Activated T-cell treated with anti-CD3 and anti-CD28 coated beads, Interleukin-2, amount 50 U/mL, for 72 hours (primary cell): ENCODE results near the gene ZDHHC18. TPM values are rescaled to one million over a fixed set of nuclear protein-coding genes. Genes with fewer than 3 reads are reported as not detected.

ENCODE experiments used
- ATAC-seq, 2 donors: fragments of 150-1000 bp; cut with Tn5 transposase; replicated peaks in 1 of 2; 2 replicates each; pipeline ENCODE4 v1.10.0; 2021; ENCODE audit warnings: moderate library complexity in 2 of 2, mild to moderate bottlenecking in 1 of 2
- DNase-seq, 2 donors: peaks; one replicate each; pipeline ENCODE4 v3.0.0; 2021 to 2022; ENCODE audit warnings: mixed read lengths in 1 of 2
- H3K27ac Mint-ChIP-seq: one replicate; pipeline ENCODE4 v1.8.0; 2022; ENCODE audit warnings: mild to moderate bottlenecking, moderate library complexity, mixed read lengths
- H3K27me3 Mint-ChIP-seq: one replicate; pipeline ENCODE4 v1.8.0; 2022; ENCODE audit warnings: low read depth, mixed read lengths
- H3K36me3 Mint-ChIP-seq, 2 donors: one replicate each; pipeline ENCODE4 v1.8.0; 2022; ENCODE audit warnings: mixed read lengths in 2 of 2, mild to moderate bottlenecking in 1 of 2; ENCODE audit not compliant: insufficient read depth in 2 of 2
- H3K4me1 Mint-ChIP-seq: one replicate; pipeline ENCODE4 v1.8.0; 2022; ENCODE audit warnings: low read depth, mixed read lengths
- H3K4me3 Mint-ChIP-seq, 2 donors: one replicate each; pipeline ENCODE4 v1.8.0; 2022; ENCODE audit warnings: mild to moderate bottlenecking in 2 of 2, mixed read lengths in 2 of 2, moderate library complexity in 2 of 2
- H3K9me3 Mint-ChIP-seq, 2 donors: one replicate each; pipeline ENCODE4 v1.8.0; 2022; ENCODE audit warnings: mixed read lengths in 2 of 2
- total RNA-seq, 2 donors: library from RNA; stranded (reverse); gene quantifications; one replicate each; pipeline ENCODE4 v1.2.3, GENCODE V29; 2022

The ZDHHC18 gene, protein sequence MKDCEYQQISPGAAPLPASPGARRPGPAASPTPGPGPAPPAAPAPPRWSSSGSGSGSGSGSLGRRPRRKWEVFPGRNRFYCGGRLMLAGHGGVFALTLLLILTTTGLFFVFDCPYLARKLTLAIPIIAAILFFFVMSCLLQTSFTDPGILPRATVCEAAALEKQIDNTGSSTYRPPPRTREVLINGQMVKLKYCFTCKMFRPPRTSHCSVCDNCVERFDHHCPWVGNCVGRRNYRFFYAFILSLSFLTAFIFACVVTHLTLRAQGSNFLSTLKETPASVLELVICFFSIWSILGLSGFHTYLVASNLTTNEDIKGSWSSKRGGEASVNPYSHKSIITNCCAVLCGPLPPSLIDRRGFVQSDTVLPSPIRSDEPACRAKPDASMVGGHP
- total RNA-seq = 10 to 100 TPM; 64.4 to 80.2 TPM

DNA sequence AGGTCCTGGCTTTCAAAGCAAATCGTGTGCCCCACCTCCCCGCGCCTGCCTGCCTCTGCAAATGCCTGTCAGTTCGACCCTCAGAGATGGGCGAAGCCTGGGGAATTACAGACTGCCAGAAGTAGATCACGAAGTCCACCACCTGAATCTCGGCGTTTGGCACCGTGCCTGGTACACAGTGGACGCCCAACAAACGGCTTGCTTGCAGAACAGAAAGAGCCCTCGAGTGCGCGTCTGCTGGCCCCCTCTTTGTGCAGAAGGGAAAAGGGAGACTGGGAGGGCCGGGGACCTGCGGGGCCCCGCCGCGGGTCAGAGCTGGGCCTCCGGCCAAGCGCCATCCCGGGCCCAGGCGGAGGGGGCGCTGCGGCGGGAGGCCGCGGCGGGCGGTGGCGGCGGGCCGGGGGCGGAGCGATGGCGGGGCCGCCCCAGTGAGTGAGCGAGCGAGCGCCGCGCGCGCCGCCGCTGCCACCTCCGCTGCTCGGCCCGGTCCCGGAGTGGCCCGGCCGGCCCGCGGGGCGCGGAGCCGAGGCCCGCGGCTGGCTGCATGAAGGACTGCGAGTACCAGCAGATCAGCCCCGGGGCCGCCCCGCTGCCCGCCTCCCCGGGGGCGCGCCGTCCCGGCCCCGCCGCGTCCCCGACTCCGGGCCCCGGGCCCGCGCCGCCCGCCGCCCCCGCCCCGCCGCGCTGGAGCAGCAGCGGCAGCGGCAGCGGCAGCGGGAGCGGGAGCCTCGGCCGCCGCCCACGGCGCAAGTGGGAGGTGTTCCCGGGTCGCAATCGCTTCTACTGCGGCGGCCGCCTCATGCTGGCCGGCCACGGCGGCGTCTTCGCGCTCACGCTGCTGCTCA lies at the start of gene ZDHHC18:
ZDHHC18 (plus strand) TSS at position 428 of the 845 bp plus-strand sequence; CDS start at position 545, 117 bp downstream.
- Mint-ChIP-seq H3K27ac (peak within 1 kb of the TSS; percentile 94), H3K4me3 (peak within 1 kb of the TSS; percentile 94 to 96), H3K36me3 (peaks cover 8 to 16% of the 10 kb centered on the region in 2 donors), H3K27me3 (no peaks in the 10 kb centered on the region), H3K4me1 (peaks cover 56% of the 10 kb centered on the region), H3K9me3 (no peaks in the 10 kb centered on the region)
- DNase-seq (peak; percentile 78 to 90), ATAC-seq (peak; percentile 88 to 93)

- no peak for ATAC-seq
- peaks cover 26% of the 10 kb centered on the region for H3K4me1 Mint-ChIP-seq
- H3K27ac Mint-ChIP-seq = no peak overlapping the region
- no peak overlapping the region for H3K4me3 Mint-ChIP-seq
- no peaks in the 10 kb centered on the region for H3K27me3 Mint-ChIP-seq
- H3K9me3 Mint-ChIP-seq = no peaks in the 10 kb centered on the region
- H3K36me3 Mint-ChIP-seq = peaks cover 13 to 45% of the 10 kb centered on the region in 2 donors
- DNase-seq = no peak
Observed at GRCh38 chr1:26779098-26779668, 47.3 kb upstream of the ZDHHC18 start.

- Mint-ChIP-seq H3K9me3 (no peaks in the 10 kb centered on the region), H3K36me3 (peaks cover 11 to 34% of the 10 kb centered on the region in 2 donors), H3K27me3 (no peaks in the 10 kb centered on the region), H3K4me3 (no peak overlapping the region), H3K4me1 (peaks cover 38% of the 10 kb centered on the region), H3K27ac (peak overlapping the region; percentile 33)
- no peak for DNase-seq
- peak; percentile 18 to 23 for ATAC-seq
Observed at GRCh38 chr1:26780344-26780957, 46.0 kb upstream of the ZDHHC18 start.

- Mint-ChIP-seq H3K4me1 (peaks cover 47% of the 10 kb centered on the region), H3K27ac (peak overlapping the region; percentile 24), H3K4me3 (no peak overlapping the region), H3K27me3 (no peaks in the 10 kb centered on the region), H3K9me3 (no peaks in the 10 kb centered on the region), H3K36me3 (peaks cover 11 to 29% of the 10 kb centered on the region in 2 donors)
- DNase-seq (no peak), ATAC-seq (peak in 1 of 2 donors; percentile 18)
Observed at GRCh38 chr1:26781206-26781825, 45.2 kb upstream of the ZDHHC18 start.

- H3K9me3 Mint-ChIP-seq = no peaks in the 10 kb centered on the region
- H3K4me3 Mint-ChIP-seq = no peak overlapping the region
- peak overlapping the region; percentile 14 for H3K27ac Mint-ChIP-seq
- H3K4me1 Mint-ChIP-seq = peaks cover 60% of the 10 kb centered on the region
- DNase-seq (no peak), ATAC-seq (no peak)
- H3K27me3 Mint-ChIP-seq = no peaks in the 10 kb centered on the region
- peaks cover 9 to 25% of the 10 kb centered on the region in 2 donors for H3K36me3 Mint-ChIP-seq
Observed at GRCh38 chr1:26782521-26783212, 43.8 kb upstream of the ZDHHC18 start.

DNA sequence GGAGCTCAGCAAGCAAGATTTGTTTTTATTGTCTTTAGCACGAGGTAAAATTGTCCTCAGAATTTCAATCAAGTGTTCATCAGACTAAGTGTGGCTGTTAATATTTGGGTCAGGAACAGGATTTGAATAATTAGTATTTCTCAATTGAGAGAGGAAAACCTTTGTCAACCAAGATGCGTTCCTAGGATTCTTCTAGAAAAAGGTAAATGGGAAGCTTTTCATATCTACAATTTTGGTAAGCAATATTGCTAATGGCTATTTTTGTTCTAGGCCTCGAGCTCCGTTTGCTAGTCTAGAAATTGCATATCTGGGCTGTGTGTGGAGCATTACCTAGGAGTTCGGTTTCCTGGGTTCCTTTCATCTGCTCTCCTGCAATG lies 42.9 kb upstream of the ZDHHC18 start:
- Mint-ChIP-seq H3K4me1 (peaks cover 65% of the 10 kb centered on the region), H3K4me3 (no peak overlapping the region), H3K27ac (peak overlapping the region; percentile 9), H3K9me3 (no peaks in the 10 kb centered on the region), H3K27me3 (no peaks in the 10 kb centered on the region), H3K36me3 (peaks cover 9 to 18% of the 10 kb centered on the region in 2 donors)
- DNase-seq = no peak
- ATAC-seq = no peak

DNA sequence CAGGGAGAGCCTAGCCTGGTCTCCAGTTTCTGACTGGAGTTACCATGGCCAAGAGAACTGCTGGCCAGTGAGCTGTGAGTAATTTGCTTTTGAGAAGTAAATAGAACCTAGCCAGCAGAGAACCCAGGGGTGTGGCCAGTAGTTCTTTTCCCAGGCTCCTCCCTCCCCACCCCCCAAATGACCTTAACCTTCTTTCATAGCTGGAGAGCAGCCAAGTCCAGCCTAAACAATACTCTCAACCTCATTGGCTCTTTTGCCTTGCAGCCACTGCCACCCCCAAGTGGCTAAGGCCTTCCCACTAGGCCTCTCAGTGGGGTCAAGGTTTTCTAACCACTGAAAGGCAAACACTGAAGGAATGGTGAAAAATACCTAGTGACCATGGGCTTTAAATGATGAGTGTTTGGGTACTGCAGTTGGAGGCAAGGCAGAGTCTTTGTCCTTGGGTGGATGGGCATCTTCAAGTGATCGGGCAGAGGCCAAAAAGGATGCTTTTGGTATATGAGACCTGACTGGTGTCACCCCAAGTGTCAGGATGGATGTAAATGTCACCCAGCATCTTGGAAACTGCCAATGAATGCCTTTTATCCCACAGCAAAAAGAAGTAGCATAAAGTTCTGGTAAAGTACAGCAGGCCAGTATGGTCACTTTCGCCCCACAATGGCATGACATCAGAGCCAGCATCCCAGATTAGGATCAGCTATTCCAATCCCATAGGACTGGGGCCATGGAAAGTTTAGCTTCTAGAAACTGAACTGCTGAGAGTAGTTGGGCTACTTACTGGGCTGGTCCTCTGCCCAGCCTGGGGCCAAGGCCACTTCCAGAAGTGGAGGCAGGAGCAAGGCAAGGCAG lies 42.2 kb upstream of the ZDHHC18 start:
- H3K27ac Mint-ChIP-seq = no peak overlapping the region
- H3K36me3 Mint-ChIP-seq = peaks cover 5 to 13% of the 10 kb centered on the region in 2 donors
- H3K4me3 Mint-ChIP-seq = no peak overlapping the region
- ATAC-seq (no peak), DNase-seq (no peak)
- H3K9me3 Mint-ChIP-seq = no peaks in the 10 kb centered on the region
- peaks cover 71% of the 10 kb centered on the region for H3K4me1 Mint-ChIP-seq
- no peaks in the 10 kb centered on the region for H3K27me3 Mint-ChIP-seq

GRCh38 chr1:26784886-26785285 lies 41.6 kb upstream of the ZDHHC18 start:
- peaks cover 71% of the 10 kb centered on the region for H3K4me1 Mint-ChIP-seq
- DNase-seq = no peak
- no peaks in the 10 kb centered on the region for H3K27me3 Mint-ChIP-seq
- H3K9me3 Mint-ChIP-seq = no peaks in the 10 kb centered on the region
- ATAC-seq = no peak
- H3K4me3 Mint-ChIP-seq = peak overlapping the region in 1 of 2 donors; percentile 57
- H3K36me3 Mint-ChIP-seq = peaks cover 3 to 9% of the 10 kb centered on the region in 2 donors
- H3K27ac Mint-ChIP-seq = peak overlapping the region; percentile 82

DNA sequence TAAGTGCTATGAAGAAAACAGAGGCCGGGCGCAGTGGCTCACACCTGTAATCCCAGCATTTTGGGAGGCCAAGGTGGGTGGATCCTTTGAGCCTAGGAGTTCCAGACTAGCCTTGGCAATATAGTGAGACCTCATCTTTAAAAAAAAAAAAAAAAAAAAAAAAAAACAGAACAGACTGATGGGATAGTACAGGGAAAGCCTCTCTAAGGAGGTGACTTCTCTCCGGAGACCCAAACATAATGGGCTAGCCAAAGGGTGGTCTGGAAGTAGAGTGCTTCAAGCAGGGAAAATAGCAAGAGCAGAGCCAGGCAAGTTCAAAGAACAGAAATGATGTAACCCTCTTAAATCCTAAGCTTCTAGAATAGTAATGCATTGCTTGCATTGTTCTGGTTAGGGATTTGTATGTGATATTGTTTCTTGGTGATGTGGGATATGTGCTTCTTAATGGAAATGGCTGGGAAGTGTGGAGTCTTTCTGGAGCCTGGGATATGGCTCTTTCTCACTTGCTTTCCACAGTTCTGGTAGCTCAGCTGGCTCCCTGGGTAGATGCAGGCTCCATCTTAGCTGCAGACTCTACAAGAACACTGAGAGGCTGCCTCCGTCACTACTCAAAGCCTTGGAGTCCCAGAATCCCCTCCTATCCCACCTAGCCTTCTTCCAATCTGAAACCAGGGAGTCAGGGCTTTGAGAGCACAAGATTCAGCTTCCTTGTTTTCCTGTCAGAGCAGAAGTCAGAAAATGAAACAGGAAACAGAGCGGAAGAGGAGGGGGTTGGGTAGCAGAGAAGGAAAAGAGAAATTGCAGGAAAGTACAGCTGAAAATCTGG lies 40.7 kb upstream of the ZDHHC18 start:
- DNase-seq (no peak), ATAC-seq (no peak)
- no peaks in the 10 kb centered on the region for H3K27me3 Mint-ChIP-seq
- H3K4me1 Mint-ChIP-seq = peaks cover 81% of the 10 kb centered on the region
- peak overlapping the region; percentile 82 for H3K27ac Mint-ChIP-seq
- peak overlapping the region; percentile 93 to 98 for H3K4me3 Mint-ChIP-seq
- H3K36me3 Mint-ChIP-seq = peaks cover 3 to 9% of the 10 kb centered on the region in 2 donors
- no peaks in the 10 kb centered on the region for H3K9me3 Mint-ChIP-seq

- DNase-seq (peak; percentile 46 to 55), ATAC-seq (peak; percentile 7 to 8)
Observed at GRCh38 chr1:26786437-26787380, 39.8 kb upstream of the ZDHHC18 start.

More at GRCh38 chr1:26786437-26787380, 39.8 kb upstream of the ZDHHC18 start:
- Mint-ChIP-seq H3K4me3 (peak overlapping the region; percentile 93 to 98), H3K27ac (peak overlapping the region; percentile 100), H3K4me1 (peaks cover 84% of the 10 kb centered on the region), H3K9me3 (no peaks in the 10 kb centered on the region), H3K36me3 (peaks cover 1 to 5% of the 10 kb centered on the region in 2 donors), H3K27me3 (no peaks in the 10 kb centered on the region)
